ENCODE data around the gene RASAL3. TPM values are rescaled to one million over a fixed set of nuclear protein-coding genes. Genes with fewer than 3 reads are reported as not detected.

RASAL3 gene
- total RNA-seq, 4 donors from 2014 or later, result 0.51 to 4.3 (median 1.1) TPM; not detected in 1

GRCh38 chr19:15442142-15442920, 22.0 kb downstream of the RASAL3 start:
- Histone ChIP-seq H3K9me3 (no peaks in the 10 kb centered on the region), H3K27me3 (no peaks in the 10 kb centered on the region), H3K4me3 (no peak overlapping the region), H3K4me1 (peaks cover 0 to 11% of the 10 kb centered on the region in 2 donors), H3K36me3 (no peaks in the 10 kb centered on the region), H3K27ac (no peak overlapping the region)
- TF ChIP-seq CTCF (IDR thresholded peaks at IDR 0.05) (no peak), POLR2A (IDR thresholded peaks at IDR 0.05) (no peak)
- intact Hi-C loops (cut with DNase I; ENCODE audit: low total_unique reads), result no loop called here
- DNase-seq, result no peak

- H3K4me3 ChIP-seq, result no peak overlapping the region
- intact Hi-C loops (cut with DNase I; ENCODE audit: low total_unique reads), result no loop called here
- H3K4me1 ChIP-seq, result peaks cover 0 to 15% of the 10 kb centered on the region in 2 donors
- no peaks in the 10 kb centered on the region for H3K27me3 ChIP-seq
- no peak for DNase-seq
- TF ChIP-seq POLR2A (IDR thresholded peaks at IDR 0.05), result no peak
- no peak for TF ChIP-seq CTCF (IDR thresholded peaks at IDR 0.05)
- H3K9me3 ChIP-seq, result no peaks in the 10 kb centered on the region
- no peak overlapping the region for H3K27ac ChIP-seq
- H3K36me3 ChIP-seq, result no peaks in the 10 kb centered on the region
Measured at GRCh38 chr19:15441317-15441716, 23.0 kb downstream of the RASAL3 start.

GRCh38 chr19:15439821-15440641, 24.3 kb downstream of the RASAL3 start:
- TF ChIP-seq POLR2A (IDR thresholded peaks at IDR 0.05) (no peak), CTCF (IDR thresholded peaks at IDR 0.05) (no peak)
- H3K36me3 ChIP-seq, result no peaks in the 10 kb centered on the region
- H3K9me3 ChIP-seq, result no peaks in the 10 kb centered on the region
- no peak for DNase-seq
- H3K27me3 ChIP-seq, result no peaks in the 10 kb centered on the region
- H3K4me3 ChIP-seq, result no peak overlapping the region
- no peak overlapping the region for H3K27ac ChIP-seq
- peaks cover 0 to 15% of the 10 kb centered on the region in 2 donors for H3K4me1 ChIP-seq
- intact Hi-C loops (cut with DNase I; ENCODE audit: low total_unique reads), result no loop called here

- no peak overlapping the region for H3K4me3 ChIP-seq
- H3K4me1 ChIP-seq, result peaks cover 0 to 15% of the 10 kb centered on the region in 2 donors
- H3K27ac ChIP-seq, result peak overlapping the region in 1 of 2 donors; percentile 78
- no peaks in the 10 kb centered on the region for H3K27me3 ChIP-seq
- intact Hi-C loops (cut with DNase I; ENCODE audit: low total_unique reads), result no loop called here
- DNase-seq, result no peak
- no peaks in the 10 kb centered on the region for H3K36me3 ChIP-seq
- no peaks in the 10 kb centered on the region for H3K9me3 ChIP-seq
- TF ChIP-seq POLR2A (IDR thresholded peaks at IDR 0.05), result no peak
- TF ChIP-seq CTCF (IDR thresholded peaks at IDR 0.05), result no peak
Measured at GRCh38 chr19:15439078-15439799, 25.1 kb downstream of the RASAL3 start.
